Neuronal stem cell (in vitro differentiated cells): ENCODE results near the gene PROP1.
"Not testable (repeated sequence)": the region's sequence is repeated elsewhere in the genome, so short reads cannot be mapped to it uniquely, and the experiment has no call there.

Experiments used
- DNase-seq: peaks from one replicate; pipeline ENCODE4 v3.0.0-alpha.2; 2013; ENCODE audit warnings: low spot score
- H2AFZ ChIP-seq: one replicate; pipeline ENCODE4 v1.6.1; 2013; ENCODE audit warnings: mild to moderate bottlenecking, low read length, inconsistent platforms
- H2AK5ac ChIP-seq: 2 replicates; pipeline ENCODE4 v1.6.1; 2013; ENCODE audit warnings: low read depth, mild to moderate bottlenecking, inconsistent platforms, low read length, moderate library complexity, mixed read lengths
- H2BK120ac ChIP-seq: 2 replicates; pipeline ENCODE4 v1.6.1; 2013; ENCODE audit warnings: low read depth, mild to moderate bottlenecking, inconsistent platforms, low read length, moderate library complexity, mixed read lengths
- H2BK12ac ChIP-seq: one replicate; pipeline ENCODE4 v1.6.1; 2013; ENCODE audit warnings: low read length, inconsistent platforms
- H2BK15ac ChIP-seq: 2 replicates; pipeline ENCODE4 v1.6.1; 2013; ENCODE audit warnings: mild to moderate bottlenecking, low read length, inconsistent platforms, mixed read lengths
- H2BK5ac ChIP-seq: one replicate; pipeline ENCODE4 v1.6.1; 2013; ENCODE audit warnings: inconsistent platforms, mild to moderate bottlenecking, low read length, moderate library complexity
- H3K14ac ChIP-seq: one replicate; pipeline ENCODE4 v1.6.1; 2013; ENCODE audit warnings: low read length, inconsistent platforms
- H3K18ac ChIP-seq: 2 replicates; pipeline ENCODE4 v1.6.1; 2013; ENCODE audit warnings: low read length, inconsistent platforms
- H3K23ac ChIP-seq: 2 replicates; pipeline ENCODE4 v1.6.1; 2013; ENCODE audit warnings: low read depth, mild to moderate bottlenecking, mixed read lengths, low read length, inconsistent platforms; ENCODE audit not compliant: poor library complexity
- H3K27ac ChIP-seq: replicated peaks from 3 replicates; pipeline ENCODE4 v1.5.1; 2013; ENCODE audit warnings: low read length, inconsistent platforms
- H3K27me3 ChIP-seq, 3 experiments: 2 replicates each; pipeline ENCODE4 v1.6.1; 2013; ENCODE audit warnings: low read length in 3 of 3, mild to moderate bottlenecking in 2 of 3, inconsistent platforms in 1 of 3, low read depth in 1 of 3, mixed read lengths in 1 of 3, moderate library complexity in 1 of 3; ENCODE audit not compliant: control insufficient read depth in 3 of 3, insufficient read depth in 3 of 3
- H3K36me3 ChIP-seq, 2 donors: replicated peaks in 1 of 2; 2 replicates each; pipeline ENCODE4 v1.6.1; 2013; ENCODE audit warnings: low read length in 2 of 2; ENCODE audit not compliant: control insufficient read depth in 2 of 2, insufficient read depth in 2 of 2
- H3K4ac ChIP-seq: 2 replicates; pipeline ENCODE4 v1.6.1; 2013; ENCODE audit warnings: inconsistent platforms, mild to moderate bottlenecking, low read length, moderate library complexity
- H3K4me1 ChIP-seq, 2 donors: 1 replicate in 1 of 2; 2 replicates in 1 of 2; pipeline ENCODE4 v1.6.1; 2013; ENCODE audit warnings: low read length in 2 of 2, low read depth in 1 of 2; ENCODE audit not compliant: control insufficient read depth in 2 of 2, insufficient read depth in 1 of 2
- H3K4me2 ChIP-seq: one replicate; pipeline ENCODE4 v1.6.1; 2013; ENCODE audit warnings: mild to moderate bottlenecking, low read length, inconsistent platforms; ENCODE audit not compliant: insufficient read depth, poor library complexity, severe bottlenecking
- H3K4me3 ChIP-seq, 2 donors: 2 replicates each; pipeline ENCODE4 v1.5.1; 2013; ENCODE audit warnings: low read length in 2 of 2, mild to moderate bottlenecking in 2 of 2, inconsistent platforms in 1 of 2, moderate library complexity in 1 of 2
- H3K79me1 ChIP-seq: one replicate; pipeline ENCODE4 v1.6.1; 2013; ENCODE audit warnings: low read depth, mild to moderate bottlenecking, inconsistent platforms, low read length, moderate library complexity
- H3K9ac ChIP-seq: one replicate; pipeline ENCODE4 v1.6.1; 2013; ENCODE audit warnings: mild to moderate bottlenecking, low read depth, low read length, inconsistent platforms; ENCODE audit not compliant: poor library complexity
- H3K9me3 ChIP-seq, 2 donors: replicated peaks in 1 of 2; 2 replicates each; pipeline versions ENCODE3 to v1.6.1; 2013; ENCODE audit warnings: low read length in 2 of 2, mild to moderate bottlenecking in 2 of 2, inconsistent platforms in 1 of 2, low read depth in 1 of 2, mixed read lengths in 1 of 2, moderate library complexity in 1 of 2; ENCODE audit not compliant: control insufficient read depth in 2 of 2, insufficient read depth in 1 of 2
- H4K8ac ChIP-seq: one replicate; pipeline ENCODE4 v1.6.1; 2013; ENCODE audit warnings: low read depth, mild to moderate bottlenecking, inconsistent platforms, low read length, moderate library complexity
- H4K91ac ChIP-seq: one replicate; pipeline ENCODE4 v1.6.1; 2013; ENCODE audit warnings: low read length, low read depth, mild to moderate bottlenecking, inconsistent platforms; ENCODE audit not compliant: poor library complexity
- WGBS, 2 donors: extraction: QIAGEN DNeasy Blood & Tissue Kit; methylation state at CpG; one replicate each; pipeline ENCODE4 v1.1.7; 2013; ENCODE audit warnings: missing lambda C conversion rate in 2 of 2, mixed read lengths in 1 of 2; ENCODE audit not compliant: insufficient read length in 2 of 2, insufficient replicate concordance in 1 of 2; ENCODE audit errors: extremely low coverage in 2 of 2; 5-methylcytosine and 5-hydroxymethylcytosine counted together

Gene PROP1

DNA sequence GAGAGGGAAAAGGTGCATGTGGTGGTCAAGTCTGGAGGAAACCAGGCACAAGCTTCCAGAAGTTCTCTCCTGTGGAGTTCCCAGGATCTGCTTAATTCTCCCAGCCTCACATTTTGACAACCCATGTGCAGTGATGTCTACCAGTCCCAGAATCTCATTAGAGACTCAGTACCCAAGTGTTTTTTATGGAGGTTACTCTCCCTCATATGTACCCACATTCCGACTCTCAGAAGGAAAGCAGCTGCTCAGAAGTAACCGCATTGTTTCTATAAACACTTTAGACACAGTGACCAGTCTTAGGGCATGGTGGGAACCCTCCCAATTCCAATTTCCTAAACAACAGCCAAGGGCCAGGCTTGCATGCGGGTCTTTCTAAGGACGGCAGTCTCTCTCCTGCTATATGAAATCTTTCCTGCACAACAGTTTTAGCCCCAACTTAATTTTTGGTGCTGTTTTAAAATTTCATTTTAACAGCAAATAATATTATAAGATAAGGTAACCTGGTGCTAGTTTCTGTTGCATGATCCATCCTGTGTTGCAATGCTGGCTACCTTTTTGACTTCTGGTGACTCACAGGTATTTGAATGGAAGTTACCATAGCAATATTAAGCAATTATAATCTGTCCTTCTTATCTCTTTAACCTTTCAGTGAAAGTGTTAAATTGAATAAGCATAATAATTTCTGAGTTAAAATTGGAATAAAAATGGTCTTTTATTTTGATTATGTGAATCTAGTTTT lies 15.9 kb upstream of the PROP1 start:
- H2BK120ac ChIP-seq, H2BK5ac ChIP-seq, H3K4ac ChIP-seq, H4K8ac ChIP-seq, H2BK12ac ChIP-seq, H3K27ac ChIP-seq, H3K9ac ChIP-seq, H3K79me1 ChIP-seq, H3K4me3 ChIP-seq, H2BK15ac ChIP-seq, H3K9me3 ChIP-seq, H4K91ac ChIP-seq, H3K27me3 ChIP-seq, DNase-seq, H3K4me2 ChIP-seq, H3K18ac ChIP-seq, H3K23ac ChIP-seq, H3K4me1 ChIP-seq, H3K14ac ChIP-seq, H2AFZ ChIP-seq, H2AK5ac ChIP-seq, H3K36me3 ChIP-seq: not testable (repeated sequence)
- WGBS, 2 donors = no CpG with 5 or more reads among the region's 4 CpGs

DNA sequence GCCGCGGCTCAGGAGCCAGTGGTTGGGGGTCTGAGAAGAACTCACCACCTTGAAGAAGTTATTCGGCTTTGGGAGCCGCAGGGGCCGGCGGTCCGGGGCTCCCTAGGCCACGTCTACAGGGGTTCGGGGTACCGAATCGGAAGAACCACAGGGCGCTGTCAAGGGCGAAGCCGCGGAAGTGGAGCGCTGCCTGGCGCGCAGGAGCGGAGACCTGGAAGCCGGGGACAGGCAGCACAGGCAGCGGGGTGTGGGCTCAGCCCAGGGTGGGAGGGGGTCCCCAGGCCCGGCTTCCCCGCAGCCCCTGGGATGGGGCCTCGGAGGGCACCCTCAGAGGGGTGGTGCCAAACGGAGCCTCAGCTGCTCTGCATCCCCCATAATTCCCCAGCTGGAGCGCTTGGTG lies 11.2 kb upstream of the PROP1 start:
- H2AFZ ChIP-seq, H2BK12ac ChIP-seq, H2BK120ac ChIP-seq, H3K27ac ChIP-seq, DNase-seq, H3K4ac ChIP-seq, H2AK5ac ChIP-seq, H3K36me3 ChIP-seq, H3K4me2 ChIP-seq, H3K9me3 ChIP-seq, H3K14ac ChIP-seq, H3K4me1 ChIP-seq, H3K9ac ChIP-seq, H3K23ac ChIP-seq, H4K91ac ChIP-seq, H4K8ac ChIP-seq, H3K79me1 ChIP-seq, H2BK5ac ChIP-seq, H3K27me3 ChIP-seq, H3K18ac ChIP-seq, H2BK15ac ChIP-seq, H3K4me3 ChIP-seq: not testable (repeated sequence)
- no CpG with 5 or more reads among the region's 26 CpGs for WGBS, 2 donors

DNA sequence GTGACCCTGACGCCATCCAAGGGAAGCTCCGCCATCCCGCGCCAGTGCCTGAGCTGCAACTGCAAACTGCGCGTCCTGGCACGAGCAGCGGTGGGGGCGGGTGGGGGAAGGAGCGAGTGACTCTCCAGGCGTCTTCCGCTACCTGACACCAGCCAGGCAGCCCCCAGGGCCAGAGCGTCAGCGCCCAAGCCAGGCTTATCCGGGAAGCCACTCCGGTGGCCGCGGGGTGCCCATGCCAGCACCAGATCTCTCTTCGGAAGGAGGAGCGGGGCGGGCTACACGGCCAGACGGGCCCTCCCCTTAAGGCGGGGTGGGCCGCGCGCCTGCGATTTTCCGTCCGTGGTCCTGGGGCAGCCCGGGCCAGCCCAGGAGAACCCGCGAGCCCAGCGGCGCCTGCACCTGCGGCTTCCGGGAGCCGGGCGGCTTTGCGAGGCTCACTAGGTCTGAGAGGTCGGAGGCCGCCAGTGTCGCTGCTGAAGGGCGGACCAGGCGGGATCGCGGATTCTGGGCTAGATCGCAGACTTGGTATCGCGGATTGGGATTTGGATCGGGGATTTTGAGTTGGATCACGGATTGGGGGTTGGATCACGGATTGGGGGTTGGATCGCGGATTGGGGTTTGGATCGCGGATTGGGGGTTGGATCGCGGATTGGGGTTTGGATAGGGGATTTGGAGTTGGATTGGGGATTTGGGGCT lies 10.6 kb upstream of the PROP1 start:
- not testable (repeated sequence) for H3K18ac ChIP-seq, H3K14ac ChIP-seq, H2BK15ac ChIP-seq, H2AK5ac ChIP-seq, H4K8ac ChIP-seq, H3K4me3 ChIP-seq, H3K9me3 ChIP-seq, H3K36me3 ChIP-seq, DNase-seq, H2BK120ac ChIP-seq, H2BK5ac ChIP-seq, H3K27me3 ChIP-seq, H3K79me1 ChIP-seq, H4K91ac ChIP-seq, H3K27ac ChIP-seq, H3K4me2 ChIP-seq, H3K9ac ChIP-seq, H3K23ac ChIP-seq, H3K4me1 ChIP-seq, H2BK12ac ChIP-seq, H3K4ac ChIP-seq
- H2AFZ ChIP-seq = peak overlapping the region; percentile 45
- 100% methylated on average over 2 of the region's 59 CpGs; no CpG with 5 or more reads in 1 of the 2 donors for WGBS, 2 donors

DNA sequence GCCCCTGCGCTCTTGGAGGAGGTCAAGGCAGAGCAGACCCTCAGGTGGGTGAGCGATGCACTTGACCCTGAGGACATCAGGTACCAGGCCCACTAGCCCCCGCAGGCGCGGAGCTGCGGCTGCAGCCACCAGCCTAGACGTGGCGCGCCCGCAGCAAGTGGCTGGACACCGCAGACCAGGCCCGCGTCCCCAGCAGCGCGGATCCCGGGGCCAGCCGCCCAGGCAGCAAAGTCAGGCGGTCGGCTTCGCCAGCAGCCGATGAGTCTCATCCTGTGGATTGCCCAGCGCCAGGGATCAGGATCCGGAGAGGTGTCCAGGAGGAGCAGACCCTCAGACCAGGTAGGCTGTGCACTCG lies 10.1 kb upstream of the PROP1 start:
- H3K79me1 ChIP-seq, H4K8ac ChIP-seq, H3K18ac ChIP-seq, DNase-seq, H3K14ac ChIP-seq, H3K4me3 ChIP-seq, H3K36me3 ChIP-seq, H3K4me1 ChIP-seq, H3K27ac ChIP-seq, H2BK15ac ChIP-seq, H2BK120ac ChIP-seq, H3K4ac ChIP-seq, H2AK5ac ChIP-seq, H2BK12ac ChIP-seq, H4K91ac ChIP-seq, H3K4me2 ChIP-seq, H3K9ac ChIP-seq, H3K23ac ChIP-seq, H3K27me3 ChIP-seq, H3K9me3 ChIP-seq, H2BK5ac ChIP-seq, H2AFZ ChIP-seq: not testable (repeated sequence)
- no CpG with 5 or more reads among the region's 24 CpGs for WGBS, 2 donors
